OCI-LY1 (cell line): ENCODE data around the gene NUP155.
"Not testable (repeated sequence)": the region's sequence is repeated elsewhere in the genome, so short reads cannot be mapped to it uniquely, and the experiment has no call there.

ENCODE experiments used
- H2AFZ ChIP-seq: fragments of 200-600 bp; sonication (generic), shearing (Covaris generic); 2 replicates; pipeline ENCODE4 v1.6.0; 2014; ENCODE audit warnings: antibody characterized with exemption, mild to moderate bottlenecking, low read length
- H3F3A ChIP-seq: fragments of 200-600 bp; sonication (generic), shearing (Covaris generic); 2 replicates; pipeline ENCODE4 v1.6.0; 2014; ENCODE audit warnings: mild to moderate bottlenecking, antibody characterized with exemption, low read length, moderate library complexity; ENCODE audit not compliant: insufficient read depth
- H3K27ac ChIP-seq: fragments of 200-600 bp; sonication (generic); 2 replicates; pipeline ENCODE4 v1.5.1; 2014; ENCODE audit warnings: low read length, mixed run types, mild to moderate bottlenecking, low read depth; ENCODE audit not compliant: poor library complexity, severe bottlenecking
- H3K27me3 ChIP-seq: fragments of 200-600 bp; sonication (generic); 2 replicates; pipeline ENCODE4 v1.6.0; 2014; ENCODE audit warnings: antibody characterized with exemption, mild to moderate bottlenecking, low read length, moderate library complexity; ENCODE audit not compliant: insufficient read depth
- H3K36me3 ChIP-seq: fragments of 200-600 bp; sonication (generic); 2 replicates; pipeline ENCODE4 v1.6.1; 2014; ENCODE audit warnings: mild to moderate bottlenecking, antibody characterized with exemption, low read length, moderate library complexity, mixed read lengths; ENCODE audit not compliant: insufficient read depth
- H3K4me1 ChIP-seq: fragments of 200-600 bp; sonication (generic); 2 replicates; pipeline ENCODE4 v1.5.1; 2014; ENCODE audit warnings: mild to moderate bottlenecking, low read length, moderate library complexity; ENCODE audit not compliant: insufficient read depth, severe bottlenecking
- H3K4me2 ChIP-seq: fragments of 200-600 bp; sonication (generic), shearing (Covaris generic); 2 replicates; pipeline ENCODE4 v1.6.1; 2014; ENCODE audit warnings: low read length
- H3K4me3 ChIP-seq: fragments of 200-600 bp; sonication (generic); 2 replicates; pipeline ENCODE4 v1.5.1; 2014; ENCODE audit warnings: low read length, low read depth, mild to moderate bottlenecking, mixed read lengths; ENCODE audit not compliant: poor library complexity, severe bottlenecking
- H3K79me2 ChIP-seq: fragments of 200-600 bp; shearing (Covaris generic); 2 replicates; pipeline ENCODE4 v1.6.1; 2016; ENCODE audit warnings: mixed run types, low read length, mixed read lengths; ENCODE audit not compliant: insufficient read depth
- H3K9ac ChIP-seq: fragments of 200-600 bp; sonication (generic), shearing (Covaris generic); 2 replicates; pipeline ENCODE4 v1.6.1; 2014; ENCODE audit warnings: mild to moderate bottlenecking, low read length, mixed read lengths
- H3K9me2 ChIP-seq: fragments of 200-600 bp; sonication (generic), shearing (Covaris generic); 2 replicates; pipeline ENCODE4 v1.6.1; 2014; ENCODE audit warnings: low read depth, mild to moderate bottlenecking, low read length, mixed read lengths
- H3K9me3 ChIP-seq: fragments of 200-600 bp; shearing (Covaris generic); 2 replicates; pipeline ENCODE4 v1.6.1; 2014; ENCODE audit warnings: low read length, mixed read lengths
- H4K20me1 ChIP-seq: fragments of 200-600 bp; sonication (generic), shearing (Covaris generic); 2 replicates; pipeline ENCODE4 v1.6.0; 2016; ENCODE audit warnings: mild to moderate bottlenecking, low read length; ENCODE audit not compliant: insufficient read depth
- CTCF ChIP-seq: fragments of 200-600 bp; sonication (generic), shearing (Covaris generic); IDR thresholded peaks from 2 replicates; pipeline ENCODE4 v1.5.1; 2017; ENCODE audit warnings: mild to moderate bottlenecking, antibody characterized with exemption, low read length, moderate library complexity, mixed read lengths
- EZH2 ChIP-seq: fragments of 200-600 bp; sonication (generic), shearing (Covaris generic); IDR thresholded peaks from 2 replicates; pipeline ENCODE4 v1.8.0; 2017; ENCODE audit warnings: borderline replicate concordance, mixed run types, mild to moderate bottlenecking, antibody characterized with exemption, low read length, moderate library complexity, mixed read lengths

NUP155 gene

GRCh38 chr5:37283214-37283820 is 87.6 kb downstream of the NUP155 start:
- no peaks in the 10 kb centered on the region for H3K9me2 ChIP-seq
- H3F3A ChIP-seq, result no peaks in the 10 kb centered on the region
- no peaks in the 10 kb centered on the region for H4K20me1 ChIP-seq
- no peak overlapping the region for H3K9ac ChIP-seq
- H3K9me3 ChIP-seq, result peaks cover 8% of the 10 kb centered on the region
- no peaks in the 10 kb centered on the region for H3K27me3 ChIP-seq
- TF ChIP-seq EZH2 (no peak), CTCF (no peak)
- H2AFZ ChIP-seq, result no peak overlapping the region
- 0 out of 2 replicates have a peak, but pooled peaks cover 2% of the 10 kb centered on the region for H3K36me3 ChIP-seq
- no peak overlapping the region for H3K4me2 ChIP-seq
- H3K27ac ChIP-seq, result no peak overlapping the region
- H3K4me3 ChIP-seq, result no peak overlapping the region
- H3K4me1 ChIP-seq, result no peaks in the 10 kb centered on the region
- H3K79me2 ChIP-seq, result no peaks in the 10 kb centered on the region

DNA sequence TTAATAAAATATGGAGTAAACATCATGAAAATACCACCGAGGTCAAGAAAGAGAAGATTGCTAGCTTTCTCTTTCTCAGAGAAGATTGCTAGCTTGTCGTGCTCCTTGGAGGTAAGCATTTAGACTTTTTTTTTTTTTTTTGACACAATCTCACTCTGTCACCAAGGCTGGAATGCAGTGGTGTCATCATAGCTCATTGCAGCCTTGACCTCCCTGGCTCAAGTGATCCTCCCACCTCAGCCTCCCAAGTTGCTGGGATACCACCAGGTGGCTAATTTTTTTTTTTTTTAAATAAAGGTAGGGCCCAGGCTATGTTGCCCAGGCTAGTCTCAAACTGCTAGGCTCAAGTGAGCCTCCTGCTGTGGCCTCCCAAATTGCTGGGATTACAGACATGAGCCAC is 95.4 kb downstream of the NUP155 start:
- Histone ChIP-seq H3K4me3 (no peak overlapping the region), H3K27me3 (no peaks in the 10 kb centered on the region), H3K9me3 (peaks cover 4% of the 10 kb centered on the region), H4K20me1 (no peaks in the 10 kb centered on the region), H3K9me2 (no peaks in the 10 kb centered on the region), H3K4me2 (no peak overlapping the region), H3K4me1 (no peaks in the 10 kb centered on the region), H3K79me2 (no peaks in the 10 kb centered on the region), H3F3A (no peaks in the 10 kb centered on the region), H2AFZ (no peak overlapping the region), H3K27ac (no peak overlapping the region), H3K9ac (no peak overlapping the region), H3K36me3 (no peaks in the 10 kb centered on the region)
- TF ChIP-seq EZH2 (no peak), CTCF (no peak)

DNA sequence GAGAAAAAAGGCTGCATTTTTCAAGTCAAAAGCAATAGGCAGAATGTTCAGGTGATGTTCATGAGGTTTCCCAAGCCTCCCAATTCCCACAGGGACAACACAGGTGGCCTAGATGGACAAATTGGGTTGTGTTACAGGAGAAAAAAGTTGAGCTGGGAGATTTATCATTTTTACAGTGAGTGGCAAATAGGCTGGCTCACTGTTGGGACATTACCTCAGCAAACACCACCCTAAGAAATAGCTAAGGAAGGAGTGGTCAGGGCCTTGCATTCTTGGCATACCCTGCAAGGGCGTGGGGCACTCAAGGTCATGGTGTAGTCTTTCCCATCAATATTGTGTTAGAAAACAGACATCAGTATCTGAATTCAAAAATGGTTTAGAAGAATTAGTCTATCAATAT is 98.4 kb downstream of the NUP155 start:
- no peak overlapping the region for H3K4me3 ChIP-seq
- H3K9me3 ChIP-seq, result 0 out of 2 replicates have a peak, but pooled peaks cover 3% of the 10 kb centered on the region
- H3K36me3 ChIP-seq, result no peaks in the 10 kb centered on the region
- no peaks in the 10 kb centered on the region for H3K9me2 ChIP-seq
- H3F3A ChIP-seq, result no peaks in the 10 kb centered on the region
- no peaks in the 10 kb centered on the region for H3K4me1 ChIP-seq
- no peak overlapping the region for H2AFZ ChIP-seq
- TF ChIP-seq EZH2 (no peak), CTCF (no peak)
- H3K27me3 ChIP-seq, result no peaks in the 10 kb centered on the region
- H3K4me2 ChIP-seq, result no peak overlapping the region
- H3K9ac ChIP-seq, result no peak overlapping the region
- no peak overlapping the region for H3K27ac ChIP-seq
- no peaks in the 10 kb centered on the region for H4K20me1 ChIP-seq
- H3K79me2 ChIP-seq, result no peaks in the 10 kb centered on the region

GRCh38 chr5:37268100-37268499 is 102.8 kb downstream of the NUP155 start:
- H3K4me1 ChIP-seq, H2AFZ ChIP-seq, H3K9me2 ChIP-seq, H3K27ac ChIP-seq, H3K9ac ChIP-seq, H4K20me1 ChIP-seq, H3K79me2 ChIP-seq, H3K4me2 ChIP-seq, H3K27me3 ChIP-seq, H3K9me3 ChIP-seq, H3K4me3 ChIP-seq, H3K36me3 ChIP-seq, H3F3A ChIP-seq: not testable (repeated sequence)
